Measurements from ENCODE around the gene MNAT1.
"Not testable (repeated sequence)": the region's sequence is repeated elsewhere in the genome, so short reads cannot be mapped to it uniquely, and the experiment has no call there.

MNAT1 gene

GRCh38 chr14:60884134-60884533, 149.6 kb downstream of the MNAT1 start:
- no peak for TF ChIP-seq CTCF (IDR thresholded peaks at IDR 0.05; ENCODE audit: low read depth, low read length)
- DNase-seq (ENCODE audit: extremely low read depth, low read depth): no peak

DNA sequence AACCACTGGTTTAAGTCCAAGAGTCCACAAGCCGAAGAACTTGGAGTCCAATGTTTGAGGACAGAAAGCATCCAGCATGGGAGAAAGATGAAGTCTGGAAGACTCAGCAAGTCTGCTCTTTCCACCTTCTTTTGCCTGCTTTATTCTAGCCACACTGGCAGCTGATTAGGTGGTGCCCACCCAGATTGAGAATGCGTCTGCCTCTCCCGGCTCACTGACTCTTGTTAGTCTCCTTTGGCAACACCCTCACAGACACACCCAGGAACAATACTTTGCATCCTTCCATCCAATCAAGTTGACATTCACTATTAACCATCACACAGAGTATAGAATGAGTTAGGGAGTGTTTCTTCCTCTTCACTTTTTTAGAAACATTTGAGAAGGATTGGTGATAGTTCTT, 156.1 kb downstream of the MNAT1 start:
- DNase-seq (ENCODE audit: extremely low read depth, low read depth): not testable (repeated sequence)

DNA sequence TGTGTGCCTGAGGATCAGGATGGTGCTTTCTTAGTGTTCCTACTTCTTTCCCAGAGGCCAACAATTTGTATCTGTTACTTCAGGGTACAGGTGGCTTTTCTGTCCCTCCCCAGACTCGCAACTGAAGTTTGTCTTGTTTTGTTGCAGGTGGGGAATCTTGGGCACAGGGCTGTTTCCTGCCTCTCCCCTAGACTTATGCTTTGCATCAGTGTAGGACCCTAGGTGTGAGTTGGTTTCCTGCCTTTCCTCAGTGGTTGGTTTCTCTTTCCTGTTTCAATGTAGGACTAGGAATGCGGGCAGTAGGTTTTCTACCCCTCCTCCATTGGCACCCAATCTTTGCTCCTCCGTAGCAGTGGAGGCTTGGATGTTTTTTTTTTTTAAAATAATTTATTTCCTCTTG, 159.3 kb downstream of the MNAT1 start:
- no peak for TF ChIP-seq CTCF (IDR thresholded peaks at IDR 0.05; ENCODE audit: low read depth, low read length)
- no peak for DNase-seq (ENCODE audit: extremely low read depth, low read depth)

DNA sequence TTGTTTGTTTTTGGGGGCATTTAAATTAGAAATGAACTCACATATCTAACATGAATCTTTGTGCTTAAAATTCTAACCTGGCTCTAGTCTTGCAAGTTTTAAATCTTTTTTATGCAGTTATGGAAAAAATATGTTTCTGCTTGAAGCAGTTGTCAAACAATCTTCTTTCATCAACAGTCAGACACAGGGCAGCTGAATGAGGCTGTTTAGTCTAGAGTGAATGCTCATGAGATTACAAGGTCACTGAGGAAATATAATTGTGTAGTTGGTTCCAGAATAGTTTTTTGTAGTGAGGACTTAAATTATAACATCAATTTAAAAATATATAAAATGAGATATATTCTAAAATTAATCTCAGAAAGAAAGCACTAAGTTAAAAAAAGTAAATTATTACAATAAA, 169.8 kb downstream of the MNAT1 start:
- no peak for TF ChIP-seq CTCF (IDR thresholded peaks at IDR 0.05; ENCODE audit: low read depth, low read length)
- no peak for DNase-seq (ENCODE audit: extremely low read depth, low read depth)

DNA sequence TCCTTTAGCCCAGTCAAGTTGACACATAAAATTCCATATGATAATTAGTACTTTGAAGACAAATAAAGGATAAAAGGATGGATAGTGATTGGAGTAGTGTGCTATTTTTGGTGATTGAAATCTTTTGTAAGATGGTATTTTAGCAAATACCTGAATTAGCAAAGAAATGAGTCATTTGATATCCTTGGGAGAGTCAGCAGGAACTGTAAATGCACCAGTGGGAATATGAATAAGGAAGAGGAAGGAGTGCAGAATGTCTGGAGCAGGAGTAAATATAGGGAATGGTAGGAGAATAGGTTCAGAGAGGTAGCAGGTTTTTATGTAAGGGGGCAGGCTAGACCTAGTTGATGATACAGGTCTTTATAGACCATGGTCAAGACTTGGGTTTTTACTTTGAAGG, 171.4 kb downstream of the MNAT1 start:
- no peak for DNase-seq (ENCODE audit: extremely low read depth, low read depth)
- no peak for TF ChIP-seq CTCF (IDR thresholded peaks at IDR 0.05; ENCODE audit: low read depth, low read length)

DNA sequence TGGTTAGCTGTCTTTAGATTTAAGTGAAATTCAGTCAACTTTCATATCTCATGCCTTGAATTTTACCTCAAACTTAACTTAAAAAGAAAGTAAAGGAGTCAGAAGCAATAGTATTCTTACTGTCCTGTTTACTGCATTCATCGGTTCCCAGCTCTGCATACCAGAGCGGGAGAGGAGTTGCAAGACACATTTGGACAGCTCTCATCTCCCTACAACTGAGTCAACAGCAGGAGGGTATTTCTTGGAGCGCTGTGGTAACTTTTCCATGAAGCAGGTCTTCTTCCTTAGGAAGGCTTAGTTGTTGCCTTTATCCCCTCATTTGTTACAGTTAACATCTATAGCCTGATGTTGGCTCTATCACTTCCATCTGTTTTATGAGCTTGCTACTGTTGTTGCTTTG, 181.2 kb downstream of the MNAT1 start:
- TF ChIP-seq CTCF (IDR thresholded peaks at IDR 0.05; ENCODE audit: low read depth, low read length): no peak
- DNase-seq (ENCODE audit: extremely low read depth, low read depth): no peak

DNA sequence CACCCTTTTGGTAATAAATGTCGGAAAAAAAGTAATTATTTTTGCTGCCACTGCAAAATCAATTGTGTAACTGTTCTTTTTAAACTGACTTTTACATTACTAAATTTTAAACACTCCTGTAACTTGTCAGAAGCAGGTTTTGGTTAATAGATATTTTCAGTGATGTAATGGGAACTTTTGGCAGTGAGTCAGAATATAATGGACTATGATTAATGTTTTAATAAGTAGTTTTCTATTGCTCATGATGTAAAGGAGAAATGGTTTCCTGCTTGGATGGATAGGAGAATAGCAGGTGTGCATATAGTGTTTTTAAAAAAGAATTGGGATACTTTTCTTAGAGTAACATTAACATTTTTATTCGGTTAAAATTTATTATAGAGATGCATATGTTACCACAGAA, 187.5 kb downstream of the MNAT1 start:
- no peak for DNase-seq (ENCODE audit: extremely low read depth, low read depth)

More for the DNA sequence above, 187.5 kb downstream of the MNAT1 start:
- TF ChIP-seq CTCF (IDR thresholded peaks at IDR 0.05; ENCODE audit: low read depth, low read length): no peak

Data from AG09319 (cell line).